Suprapubic skin (tissue), 4 donors: ENCODE results near the gene TMEM235.

Experiments
- CTCF ChIP-seq, 2 donors: fragments of 200-600 bp in 1 of 2; fragments of 450-650 bp in 1 of 2; sonication (generic) in 1 of 2; IDR thresholded peaks; one replicate each; pipeline ENCODE4 v1.5.1; 2016 to 2019; ENCODE audit warnings: antibody characterized with exemption in 2 of 2, mild to moderate bottlenecking in 1 of 2, moderate library complexity in 1 of 2
- EP300 ChIP-seq: sonication (generic); formaldehyde crosslinking; IDR thresholded peaks from one replicate; pipeline ENCODE4 v1.6.1; 2017; ENCODE audit warnings: antibody characterized with exemption
- POLR2AphosphoS5 ChIP-seq, 3 donors: sonication (generic); formaldehyde crosslinking; IDR thresholded peaks; one replicate each; pipeline ENCODE4 v1.6.1; 2017; ENCODE audit warnings: antibody characterized with exemption in 3 of 3

DNA sequence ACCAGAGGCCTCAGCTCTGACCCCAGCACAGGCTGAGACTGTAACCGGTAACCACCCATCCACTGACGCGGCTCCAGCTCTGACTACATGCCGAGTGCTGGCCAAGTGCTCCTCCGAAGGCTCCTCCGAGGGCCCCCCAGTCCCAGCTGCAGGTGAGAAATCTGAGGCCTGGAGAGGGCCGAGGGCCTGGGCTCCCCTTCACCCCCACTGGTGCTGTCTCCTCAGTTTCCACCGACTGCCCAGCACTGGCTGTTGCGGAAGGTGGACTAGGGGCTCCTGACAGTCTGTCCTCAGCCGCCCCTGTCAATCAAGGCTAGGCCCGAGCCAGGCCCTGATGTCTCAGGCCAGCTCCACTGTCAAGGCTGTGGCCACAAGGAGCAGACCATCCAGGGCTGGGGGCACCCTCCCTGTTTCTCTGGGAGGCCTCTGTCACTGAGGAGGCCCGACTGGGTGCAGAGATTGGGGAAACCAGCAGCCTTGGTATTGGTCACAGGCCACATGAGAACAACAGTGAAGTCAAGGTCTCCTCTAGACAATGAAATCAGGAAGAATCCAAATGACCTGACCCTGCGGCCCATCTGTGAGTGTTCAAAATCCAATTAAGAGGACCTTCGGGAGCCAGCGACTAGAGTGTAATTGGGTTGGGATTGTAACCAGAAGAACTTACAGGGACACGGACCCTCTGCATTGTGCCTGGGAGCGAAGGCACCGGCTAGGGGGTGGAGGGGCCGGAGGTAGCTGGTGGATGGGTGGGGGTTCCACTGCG, 5.1 kb downstream of the TMEM235 start:
- no peak for TF ChIP-seq CTCF (IDR thresholded peaks at IDR 0.05)
- no peak for TF ChIP-seq POLR2AphosphoS5 (IDR thresholded peaks at IDR 0.05)
- TF ChIP-seq EP300, result no peak
